CD14-positive monocyte (primary cell): ENCODE results near the gene MRTFA. TPM values are rescaled to one million over a fixed set of nuclear protein-coding genes. Genes with fewer than 3 reads are reported as not detected.
"Not testable (repeated sequence)": the region's sequence is repeated elsewhere in the genome, so short reads cannot be mapped to it uniquely, and the experiment has no call there.

Experiments used
- DNase-seq, 3 donors: peaks; one replicate each; pipeline ENCODE4 v3.0.0-alpha.2; 2011 to 2022
- H2AFZ ChIP-seq: 2 replicates; pipeline ENCODE4 v1.6.0; 2012; ENCODE audit warnings: mild to moderate bottlenecking, low read depth, low read length, inconsistent platforms; ENCODE audit not compliant: insufficient read depth, poor library complexity, severe bottlenecking
- H3K27ac ChIP-seq, 2 donors: 1 replicate in 1 of 2; 2 replicates in 1 of 2; pipeline ENCODE4 v1.5.1; 2012 to 2013; ENCODE audit warnings: low read length in 2 of 2, control low read depth in 1 of 2, inconsistent platforms in 1 of 2, low read depth in 1 of 2, mild to moderate bottlenecking in 1 of 2
- H3K27me3 ChIP-seq, 2 donors: one replicate each; pipeline versions ENCODE4 v1.6.0 to v1.6.1; 2011 to 2013; ENCODE audit warnings: low read length in 2 of 2; ENCODE audit not compliant: control insufficient read depth in 2 of 2, insufficient read depth in 2 of 2
- H3K36me3 ChIP-seq, 2 donors: replicated peaks in 1 of 2; 1 replicate in 1 of 2; 2 replicates in 1 of 2; pipeline versions ENCODE4 v1.5.1 to v1.6.1; 2012 to 2013; ENCODE audit warnings: low read length in 2 of 2, control low read depth in 1 of 2, inconsistent platforms in 1 of 2, mild to moderate bottlenecking in 1 of 2; ENCODE audit not compliant: insufficient read depth in 2 of 2, control insufficient read depth in 1 of 2
- H3K4me1 ChIP-seq, 2 donors: 1 replicate in 1 of 2; 2 replicates in 1 of 2; pipeline versions ENCODE4 v1.5.1 to v1.6.1; 2012 to 2013; ENCODE audit warnings: low read length in 2 of 2, control low read depth in 1 of 2, inconsistent platforms in 1 of 2, mild to moderate bottlenecking in 1 of 2, moderate library complexity in 1 of 2; ENCODE audit not compliant: insufficient read depth in 2 of 2, control insufficient read depth in 1 of 2
- H3K4me2 ChIP-seq: replicated peaks from 2 replicates; pipeline ENCODE3; 2012; ENCODE audit warnings: low read length, moderate library complexity, mild to moderate bottlenecking; ENCODE audit not compliant: poor library complexity, severe bottlenecking; ENCODE audit errors: extremely low read depth
- H3K4me3 ChIP-seq, 3 experiments: fragments of 200-600 bp in 1 of 3; sonication (generic) in 1 of 3; replicated peaks in 1 of 3; 1 replicate in 2 of 3; 2 replicates in 1 of 3; pipeline ENCODE4 v1.5.1; 2011 to 2013; ENCODE audit warnings: low read length in 3 of 3, mild to moderate bottlenecking in 3 of 3, control low read depth in 2 of 3, low read depth in 2 of 3, inconsistent platforms in 1 of 3, moderate library complexity in 1 of 3
- H3K79me2 ChIP-seq: 2 replicates; pipeline ENCODE4 v1.6.0; 2012; ENCODE audit warnings: mild to moderate bottlenecking, control low read depth, inconsistent platforms, low read length, moderate library complexity; ENCODE audit not compliant: insufficient read depth
- H3K9ac ChIP-seq: 2 replicates; pipeline ENCODE4 v1.6.0; 2017; ENCODE audit warnings: low read length, mild to moderate bottlenecking; ENCODE audit not compliant: insufficient read depth, poor library complexity, severe bottlenecking
- H3K9me3 ChIP-seq, 2 donors: replicated peaks in 1 of 2; 1 replicate in 1 of 2; 2 replicates in 1 of 2; pipeline versions ENCODE4 v1.5.1 to v1.6.1; 2012 to 2013; ENCODE audit warnings: low read length in 2 of 2, control low read depth in 1 of 2; ENCODE audit not compliant: control insufficient read depth in 1 of 2, insufficient read depth in 1 of 2
- H4K20me1 ChIP-seq: 2 replicates; pipeline ENCODE4 v1.6.0; 2012; ENCODE audit warnings: mild to moderate bottlenecking, low read length, control low read depth, moderate library complexity; ENCODE audit not compliant: insufficient read depth
- H3K27ac Mint-ChIP-seq, 7 donors: one replicate each; pipeline ENCODE4 v1.8.0; 2020; ENCODE audit warnings: mild to moderate bottlenecking in 7 of 7, mixed read lengths in 7 of 7, moderate library complexity in 6 of 7, inconsistent platforms in 2 of 7
- H3K27me3 Mint-ChIP-seq, 3 donors: one replicate each; pipeline ENCODE4 v1.8.0; 2021 to 2022; ENCODE audit warnings: low read depth in 3 of 3, mild to moderate bottlenecking in 3 of 3, mixed read lengths in 3 of 3, moderate library complexity in 3 of 3, inconsistent platforms in 1 of 3
- H3K36me3 Mint-ChIP-seq, 2 donors: one replicate each; pipeline ENCODE4 v1.8.0; 2020; ENCODE audit warnings: mixed read lengths in 2 of 2, inconsistent platforms in 1 of 2, mild to moderate bottlenecking in 1 of 2
- H3K4me1 Mint-ChIP-seq: one replicate; pipeline ENCODE4 v1.8.0; 2020; ENCODE audit warnings: mild to moderate bottlenecking, mixed read lengths
- H3K4me3 Mint-ChIP-seq, 2 donors: one replicate each; pipeline ENCODE4 v1.8.0; 2020; ENCODE audit warnings: mild to moderate bottlenecking in 2 of 2, mixed read lengths in 2 of 2, moderate library complexity in 1 of 2
- H3K9me3 Mint-ChIP-seq, 7 donors: one replicate each; pipeline ENCODE4 v1.8.0; 2020 to 2022; ENCODE audit warnings: mixed read lengths in 7 of 7, mild to moderate bottlenecking in 6 of 7, moderate library complexity in 6 of 7, inconsistent platforms in 2 of 7
- WGBS: methylation state at CpG from one replicate; pipeline ENCODE4 v1.1.5; 2013; ENCODE audit warnings: missing lambda C conversion rate; ENCODE audit not compliant: insufficient coverage; 5-methylcytosine and 5-hydroxymethylcytosine counted together
- intact Hi-C, 2 donors: fragments of 100-400 bp; cut with micrococcal nuclease; formaldehyde crosslinking; loops; one replicate each; pipeline versions ENCODE4 v1.15.0 to v1.15.1; 2023
- polyA plus RNA-seq, 3 donors: library from polyadenylated mRNA; depleted of rRNA in 1 of 3; unstranded in 2 of 3; stranded (reverse) in 1 of 3; fragments of 300-500 nt in 2 of 3; fragments of >200 nt in 1 of 3; fragmentation: Illumina TruSeq in 2 of 3; gene quantifications; 1 replicate in 2 of 3; 2 replicates in 1 of 3; pipeline ENCODE4 v1.2.3, GENCODE V29; 2012 to 2021
- TF ChIP-seq, protein P1 (sequence below): fragments of 200-600 bp; IDR thresholded peaks from one replicate; pipeline ENCODE4 v1.8.0; 2022; ENCODE audit warnings: antibody characterized with exemption, mild to moderate bottlenecking

The MRTFA gene
- polyA plus RNA-seq, 3 donors = 14.1 to 33.8 (median 18.9) TPM

DNA sequence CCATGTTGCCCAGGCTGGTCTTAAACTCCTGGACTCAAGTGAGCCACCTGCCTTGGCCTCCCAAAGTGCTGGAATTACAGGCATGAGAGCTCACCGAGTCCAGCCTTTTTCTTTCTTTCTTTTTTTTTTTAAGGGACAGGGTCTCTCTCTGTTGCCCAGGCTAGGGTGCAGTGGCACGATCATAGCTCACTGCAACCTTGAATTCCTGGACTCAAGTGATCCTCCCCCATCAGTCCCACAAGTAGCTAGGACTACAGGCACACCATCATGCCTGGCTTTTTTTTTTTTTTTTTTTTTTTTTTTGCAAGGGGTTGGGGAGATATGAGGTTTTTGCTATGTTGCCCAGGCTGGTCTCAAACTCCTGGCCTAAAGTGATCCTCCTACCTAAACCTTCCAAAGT lies 78.5 kb downstream of the MRTFA start:
- Histone ChIP-seq H3K79me2 (peaks cover 33% of the 10 kb centered on the region), H2AFZ (no peak overlapping the region)
- TF ChIP-seq, protein P1, sequence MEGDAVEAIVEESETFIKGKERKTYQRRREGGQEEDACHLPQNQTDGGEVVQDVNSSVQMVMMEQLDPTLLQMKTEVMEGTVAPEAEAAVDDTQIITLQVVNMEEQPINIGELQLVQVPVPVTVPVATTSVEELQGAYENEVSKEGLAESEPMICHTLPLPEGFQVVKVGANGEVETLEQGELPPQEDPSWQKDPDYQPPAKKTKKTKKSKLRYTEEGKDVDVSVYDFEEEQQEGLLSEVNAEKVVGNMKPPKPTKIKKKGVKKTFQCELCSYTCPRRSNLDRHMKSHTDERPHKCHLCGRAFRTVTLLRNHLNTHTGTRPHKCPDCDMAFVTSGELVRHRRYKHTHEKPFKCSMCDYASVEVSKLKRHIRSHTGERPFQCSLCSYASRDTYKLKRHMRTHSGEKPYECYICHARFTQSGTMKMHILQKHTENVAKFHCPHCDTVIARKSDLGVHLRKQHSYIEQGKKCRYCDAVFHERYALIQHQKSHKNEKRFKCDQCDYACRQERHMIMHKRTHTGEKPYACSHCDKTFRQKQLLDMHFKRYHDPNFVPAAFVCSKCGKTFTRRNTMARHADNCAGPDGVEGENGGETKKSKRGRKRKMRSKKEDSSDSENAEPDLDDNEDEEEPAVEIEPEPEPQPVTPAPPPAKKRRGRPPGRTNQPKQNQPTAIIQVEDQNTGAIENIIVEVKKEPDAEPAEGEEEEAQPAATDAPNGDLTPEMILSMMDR = no peak

DNA sequence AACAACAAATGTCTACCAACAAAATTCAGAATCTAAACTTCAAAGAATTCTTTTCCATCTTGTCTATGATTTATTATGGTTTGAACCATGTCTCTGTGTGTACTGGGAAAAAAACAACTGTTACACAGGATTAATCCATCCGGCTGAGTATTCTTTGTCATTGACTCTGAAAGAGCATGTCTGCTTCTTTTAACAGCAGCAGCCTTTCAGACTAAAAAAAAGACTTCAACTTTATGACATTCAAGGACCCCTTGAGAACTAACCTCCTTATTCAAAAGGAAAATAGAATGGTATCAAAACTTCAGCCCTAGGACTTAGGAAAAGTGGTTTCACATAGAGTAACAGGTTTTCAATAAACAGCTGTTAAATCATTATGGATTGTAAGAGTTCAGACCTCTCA lies 79.9 kb downstream of the MRTFA start:
- Histone ChIP-seq H3K4me2 (no peak overlapping the region), H3K9me3 (peaks cover 13 to 14% of the 10 kb centered on the region in 2 donors), H3K27me3 (no peaks in the 10 kb centered on the region), H3K4me1 (no peaks in the 10 kb centered on the region), H3K9ac (no peak overlapping the region), H4K20me1 (peaks cover 82% of the 10 kb centered on the region), H3K4me3 (no peak overlapping the region), H3K27ac (no peak overlapping the region), H3K79me2 (peaks cover 27% of the 10 kb centered on the region), H2AFZ (no peak overlapping the region), H3K36me3 (peaks cover 8 to 19% of the 10 kb centered on the region in 2 donors)
- intact Hi-C loops = no loop called here
- no peaks in the 10 kb centered on the region for H3K27me3 Mint-ChIP-seq
- H3K36me3 Mint-ChIP-seq = peaks cover 32 to 45% of the 10 kb centered on the region in 2 donors
- no peak for DNase-seq
- H3K27ac Mint-ChIP-seq = no peak overlapping the region
- WGBS = no CpG with 5 or more reads among the region's 1 CpG
- peaks cover 4 to 17% (median 10%) of the 10 kb centered on the region in 7 donors for H3K9me3 Mint-ChIP-seq
- TF ChIP-seq, protein P1 = no peak
- no peak overlapping the region for H3K4me3 Mint-ChIP-seq
- H3K4me1 Mint-ChIP-seq = peaks cover 12% of the 10 kb centered on the region

More for the DNA sequence above, 78.5 kb downstream of the MRTFA start:
- H3K4me2 ChIP-seq = no peak overlapping the region
- peaks cover 88% of the 10 kb centered on the region for H4K20me1 ChIP-seq
- H3K9ac ChIP-seq = no peak overlapping the region
- Mint-ChIP-seq H3K27me3 (no peaks in the 10 kb centered on the region), H3K4me3 (no peak overlapping the region), H3K9me3 (peaks cover 1 to 8% (median 4%) of the 10 kb centered on the region in 7 donors), H3K4me1 (peaks cover 14% of the 10 kb centered on the region), H3K27ac (no peak overlapping the region), H3K36me3 (peaks cover 19 to 37% of the 10 kb centered on the region in 2 donors)
- H3K36me3 ChIP-seq = peaks cover 0 to 6% of the 10 kb centered on the region in 2 donors
- H3K9me3 ChIP-seq = peaks cover 3 to 9% of the 10 kb centered on the region in 2 donors
- no peak overlapping the region for H3K4me3 ChIP-seq
- no peak for DNase-seq
- H3K27ac ChIP-seq = no peak overlapping the region
- WGBS = no CpG with 5 or more reads among the region's 2 CpGs
- no peaks in the 10 kb centered on the region for H3K4me1 ChIP-seq
- intact Hi-C loops = no loop called here
- H3K27me3 ChIP-seq = no peaks in the 10 kb centered on the region

DNA sequence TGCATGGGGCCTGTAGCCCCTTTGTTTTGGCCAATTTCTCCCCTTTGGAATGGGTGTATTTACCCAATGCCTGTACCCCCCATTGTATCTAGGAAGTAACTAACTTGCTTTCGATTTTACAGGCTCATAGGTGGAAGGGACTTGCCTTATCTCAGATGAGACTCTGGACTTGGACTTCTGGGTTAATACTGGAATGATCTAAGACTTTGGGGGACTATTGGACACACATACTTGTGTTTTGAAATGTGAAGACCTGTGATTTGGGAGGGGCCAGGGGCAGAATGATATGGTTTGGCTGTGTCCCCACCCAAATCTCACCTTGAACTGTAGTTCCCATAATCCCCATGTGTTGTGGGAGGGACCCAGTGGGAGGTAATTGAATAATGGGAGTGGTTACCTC lies 82.5 kb downstream of the MRTFA start:
- H3K9ac ChIP-seq, H3K79me2 ChIP-seq, H3K27ac Mint-ChIP-seq, DNase-seq, H3K4me3 ChIP-seq, H2AFZ ChIP-seq, H3K4me3 Mint-ChIP-seq, H3K4me1 ChIP-seq, H3K27ac ChIP-seq, H3K4me1 Mint-ChIP-seq, H3K27me3 Mint-ChIP-seq, intact Hi-C loops, H3K27me3 ChIP-seq, H3K4me2 ChIP-seq: not testable (repeated sequence)
- H3K9me3 ChIP-seq = peaks cover 13 to 14% of the 10 kb centered on the region in 2 donors
- peaks cover 4 to 17% (median 10%) of the 10 kb centered on the region in 7 donors for H3K9me3 Mint-ChIP-seq
- H3K36me3 ChIP-seq = peaks cover 17 to 25% of the 10 kb centered on the region in 2 donors
- peaks cover 36 to 53% of the 10 kb centered on the region in 2 donors for H3K36me3 Mint-ChIP-seq
- peaks cover 69% of the 10 kb centered on the region for H4K20me1 ChIP-seq
- no CpG with 5 or more reads among the region's 1 CpG for whole genome bisulfite sequencing
